Measurements from ENCODE around the gene EYA2.

Gene EYA2

GRCh38 chr20:47178851-47179250 is 284.2 kb downstream of the EYA2 start:
- ATAC-seq (no peak), DNase-seq (no peak)
- Mint-ChIP-seq H3K4me3 (no peak overlapping the region), H3K9me3 (peaks cover 0 to 13% of the 10 kb centered on the region in 2 donors), H3K4me1 (no peaks in the 10 kb centered on the region), H3K27me3 (peaks cover 14% of the 10 kb centered on the region), H3K27ac (no peak overlapping the region)

- peaks cover 14% of the 10 kb centered on the region for H3K27me3 Mint-ChIP-seq
Observed at GRCh38 chr20:47179267-47179666, 284.6 kb downstream of the EYA2 start.

DNA sequence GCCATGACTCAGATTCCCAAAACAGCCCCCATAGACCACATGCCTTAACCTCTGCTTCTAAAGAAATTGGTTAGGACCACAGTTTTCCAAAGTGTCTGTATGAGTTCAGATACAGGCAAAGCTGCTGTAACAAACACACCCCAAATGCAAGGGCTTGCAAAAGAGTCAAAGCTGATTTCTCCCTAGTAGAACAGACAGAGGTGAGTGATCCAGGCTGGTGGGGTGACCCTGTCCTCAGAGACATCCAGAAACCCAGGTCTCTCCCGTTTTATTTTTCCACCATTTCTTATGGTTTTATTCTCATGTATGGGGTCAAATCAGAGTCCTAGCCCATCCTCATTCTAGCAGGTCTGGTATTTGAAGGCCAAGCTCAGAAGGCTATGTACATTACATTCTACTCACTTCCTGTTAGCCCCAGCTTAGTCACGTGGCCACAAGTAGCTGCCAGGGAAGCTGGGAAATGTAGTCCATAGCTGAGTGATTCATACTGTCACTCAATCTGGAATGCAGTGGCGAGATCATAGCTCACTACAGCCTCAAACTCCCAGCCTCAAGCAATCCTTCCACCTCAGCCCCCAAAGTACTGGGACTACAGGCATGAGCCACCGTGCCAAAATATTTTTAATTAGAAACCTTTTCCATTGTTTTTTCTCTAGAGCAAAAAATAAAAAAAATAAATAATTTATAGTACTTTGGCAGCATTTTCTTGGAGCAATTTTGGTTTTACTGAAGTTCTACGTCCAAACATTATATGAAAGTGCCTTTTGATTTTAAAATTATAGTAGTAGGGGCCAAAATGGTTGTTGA is 286.6 kb downstream of the EYA2 start:
- no peaks in the 10 kb centered on the region for H3K27me3 Mint-ChIP-seq
- H3K9me3 Mint-ChIP-seq, result peaks cover 0 to 13% of the 10 kb centered on the region in 2 donors
- no peak overlapping the region for H3K4me3 Mint-ChIP-seq
- no peak overlapping the region for H3K27ac Mint-ChIP-seq
- peak; percentile 86 for ATAC-seq
- H3K4me1 Mint-ChIP-seq, result no peaks in the 10 kb centered on the region
- peak in 1 of 2 donors; percentile 28 for DNase-seq

More at GRCh38 chr20:47179267-47179666, 284.6 kb downstream of the EYA2 start:
- Mint-ChIP-seq H3K27ac (no peak overlapping the region), H3K4me1 (no peaks in the 10 kb centered on the region), H3K4me3 (no peak overlapping the region), H3K9me3 (peaks cover 0 to 13% of the 10 kb centered on the region in 2 donors)
- no peak for DNase-seq
- ATAC-seq, result no peak

- Mint-ChIP-seq H3K4me1 (peaks cover 5% of the 10 kb centered on the region), H3K4me3 (no peak overlapping the region), H3K9me3 (peaks cover 0 to 13% of the 10 kb centered on the region in 2 donors), H3K27me3 (peaks cover 8% of the 10 kb centered on the region), H3K27ac (peak overlapping the region in 1 of 2 donors; percentile 29)
- ATAC-seq (no peak), DNase-seq (no peak)
Observed at GRCh38 chr20:47183367-47183766, 288.7 kb downstream of the EYA2 start.

DNA sequence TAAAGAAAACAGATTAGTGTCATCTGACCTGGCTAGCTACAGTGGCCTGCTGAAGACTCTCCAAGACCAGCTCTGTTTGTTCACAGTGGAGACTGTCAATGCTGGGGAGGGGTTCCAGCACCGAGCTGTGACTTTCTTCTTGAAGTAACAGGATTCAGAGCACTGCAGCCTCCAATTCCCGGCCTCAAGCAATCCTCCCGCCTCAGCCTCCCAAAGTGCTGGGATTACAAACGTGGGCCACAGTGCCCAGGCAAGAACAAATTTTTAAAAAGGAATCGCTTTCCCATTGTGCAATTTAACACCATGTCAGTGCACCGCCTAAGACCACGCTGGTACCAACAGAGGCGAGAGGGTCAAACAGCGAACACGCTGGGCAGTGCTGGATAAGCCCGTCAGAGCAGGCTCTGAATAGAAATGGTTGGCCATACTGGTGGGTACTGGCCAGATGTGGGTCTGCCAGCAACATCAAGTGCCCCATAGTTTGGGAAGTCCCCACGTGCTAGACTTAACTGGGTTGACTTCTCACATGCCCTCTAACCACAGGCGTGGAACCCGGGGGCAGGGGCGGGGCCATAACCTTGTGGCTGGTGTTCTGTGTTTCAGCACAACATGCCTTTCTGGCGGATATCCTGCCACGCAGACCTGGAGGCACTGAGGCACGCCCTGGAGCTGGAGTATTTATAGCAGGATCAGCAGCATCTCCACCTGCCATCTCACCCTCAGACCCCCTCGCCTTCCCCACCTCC is 293.0 kb downstream of the EYA2 start:
- Mint-ChIP-seq H3K9me3 (no peaks in the 10 kb centered on the region), H3K27ac (no peak overlapping the region), H3K27me3 (peaks cover 8% of the 10 kb centered on the region), H3K4me1 (peaks cover 13% of the 10 kb centered on the region), H3K4me3 (no peak overlapping the region)
- DNase-seq (no peak), ATAC-seq (no peak)

DNA sequence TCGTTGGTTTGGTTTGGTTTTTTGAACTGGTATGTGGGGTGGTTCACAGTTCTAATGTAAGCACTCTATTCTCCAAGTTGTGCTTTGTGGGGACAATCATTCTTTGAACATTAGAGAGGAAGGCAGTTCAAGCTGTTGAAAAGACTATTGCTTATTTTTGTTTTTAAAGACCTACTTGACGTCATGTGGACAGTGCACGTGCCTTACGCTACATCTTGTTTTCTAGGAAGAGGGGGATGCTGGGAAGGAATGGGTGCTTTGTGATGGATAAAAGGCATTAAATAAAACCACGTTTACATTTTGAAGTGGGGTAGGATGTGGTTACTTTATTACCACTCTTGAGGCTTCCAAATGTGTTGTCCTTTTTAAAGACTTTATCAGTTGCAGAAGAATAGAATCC is 293.9 kb downstream of the EYA2 start:
- no peak overlapping the region for H3K4me3 Mint-ChIP-seq
- ATAC-seq, result no peak
- H3K4me1 Mint-ChIP-seq, result peaks cover 13% of the 10 kb centered on the region
- no peaks in the 10 kb centered on the region for H3K9me3 Mint-ChIP-seq
- no peak for DNase-seq
- H3K27ac Mint-ChIP-seq, result peak overlapping the region in 1 of 2 donors; percentile 13
- peaks cover 8% of the 10 kb centered on the region for H3K27me3 Mint-ChIP-seq

DNA sequence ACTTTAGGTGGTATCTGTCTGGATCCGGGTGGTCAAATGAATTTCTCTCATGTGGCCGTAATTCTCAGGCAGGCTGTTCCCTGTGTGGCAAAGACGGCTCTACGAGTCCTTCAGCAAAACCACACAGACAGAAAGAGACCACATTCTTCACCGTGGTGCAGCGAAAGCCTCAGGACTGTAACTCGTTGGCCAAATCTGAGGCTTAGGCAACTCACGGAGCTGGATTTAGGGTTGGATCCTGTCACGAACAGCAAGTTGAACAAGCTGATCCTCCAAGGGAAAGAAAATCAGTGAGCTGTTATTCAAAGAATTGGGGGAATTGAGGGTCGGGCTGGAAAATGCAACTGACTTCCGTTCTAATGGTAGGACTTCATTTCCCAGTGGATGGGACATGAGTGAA is 294.4 kb downstream of the EYA2 start:
- ATAC-seq, result no peak
- Mint-ChIP-seq H3K9me3 (no peaks in the 10 kb centered on the region), H3K4me1 (peaks cover 13% of the 10 kb centered on the region), H3K27me3 (peaks cover 8% of the 10 kb centered on the region), H3K4me3 (no peak overlapping the region), H3K27ac (no peak overlapping the region)
- no peak for DNase-seq

DNA sequence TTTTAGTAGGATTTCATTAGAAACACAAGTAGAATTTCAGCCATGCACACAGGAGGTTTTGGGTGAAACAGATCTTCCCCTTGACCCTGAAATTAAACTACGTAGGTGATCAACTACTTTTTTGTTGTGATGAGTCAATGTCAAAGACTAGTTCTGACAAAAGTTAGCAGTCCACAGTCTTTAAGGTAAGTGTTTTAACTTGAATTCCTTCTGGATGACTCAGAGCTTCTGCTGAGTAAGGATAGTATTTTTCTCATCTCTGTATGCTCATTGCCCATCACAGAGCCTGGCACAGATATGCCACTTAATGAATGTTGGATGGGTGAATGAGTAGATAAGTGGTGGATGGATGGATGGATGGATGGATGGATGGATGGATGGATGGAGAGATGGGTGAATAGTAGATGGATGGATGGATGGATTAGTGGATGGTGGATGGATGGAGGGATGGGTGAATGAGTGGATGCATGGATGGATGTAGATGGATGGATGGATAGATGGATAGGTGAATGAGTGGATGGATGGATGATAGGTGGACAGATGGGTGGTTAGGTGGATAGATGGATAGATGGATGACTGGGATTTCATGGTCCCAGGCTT is 296.5 kb downstream of the EYA2 start:
- Mint-ChIP-seq H3K4me1 (peaks cover 20% of the 10 kb centered on the region), H3K4me3 (no peak overlapping the region), H3K27ac (no peak overlapping the region), H3K9me3 (no peaks in the 10 kb centered on the region), H3K27me3 (peaks cover 15% of the 10 kb centered on the region)
- ATAC-seq, result no peak
- no peak for DNase-seq

GRCh38 chr20:47191956-47192355 is 297.3 kb downstream of the EYA2 start:
- ATAC-seq, result no peak
- Mint-ChIP-seq H3K27me3 (peaks cover 14% of the 10 kb centered on the region), H3K4me3 (no peak overlapping the region), H3K9me3 (no peaks in the 10 kb centered on the region), H3K4me1 (peaks cover 27% of the 10 kb centered on the region), H3K27ac (no peak overlapping the region)
- no peak for DNase-seq

DNA sequence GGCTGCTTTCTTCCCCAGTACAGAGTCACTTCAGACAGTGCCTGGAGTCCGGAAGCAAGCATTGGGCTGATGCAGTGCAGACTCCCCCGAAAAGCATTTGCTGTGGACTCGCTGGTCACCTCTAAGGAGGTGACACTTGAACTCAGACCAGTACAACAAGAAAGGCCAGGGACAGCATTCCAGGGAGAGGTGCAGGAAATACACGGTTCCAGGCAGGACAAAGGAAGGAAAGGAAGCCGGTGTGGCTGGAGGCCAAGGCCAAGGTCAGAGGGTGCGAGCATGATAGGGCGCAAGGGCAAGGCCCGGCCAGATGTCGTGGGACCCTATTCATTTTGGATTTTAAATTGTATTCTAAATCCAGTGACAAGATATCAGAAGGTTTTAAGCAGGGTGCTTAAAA is 300.9 kb downstream of the EYA2 start:
- H3K27ac Mint-ChIP-seq, result no peak overlapping the region
- H3K27me3 Mint-ChIP-seq, result peaks cover 7% of the 10 kb centered on the region
- DNase-seq (no peak), ATAC-seq (no peak)
- H3K4me3 Mint-ChIP-seq, result no peak overlapping the region
- H3K9me3 Mint-ChIP-seq, result no peaks in the 10 kb centered on the region
- peaks cover 23% of the 10 kb centered on the region for H3K4me1 Mint-ChIP-seq

DNA sequence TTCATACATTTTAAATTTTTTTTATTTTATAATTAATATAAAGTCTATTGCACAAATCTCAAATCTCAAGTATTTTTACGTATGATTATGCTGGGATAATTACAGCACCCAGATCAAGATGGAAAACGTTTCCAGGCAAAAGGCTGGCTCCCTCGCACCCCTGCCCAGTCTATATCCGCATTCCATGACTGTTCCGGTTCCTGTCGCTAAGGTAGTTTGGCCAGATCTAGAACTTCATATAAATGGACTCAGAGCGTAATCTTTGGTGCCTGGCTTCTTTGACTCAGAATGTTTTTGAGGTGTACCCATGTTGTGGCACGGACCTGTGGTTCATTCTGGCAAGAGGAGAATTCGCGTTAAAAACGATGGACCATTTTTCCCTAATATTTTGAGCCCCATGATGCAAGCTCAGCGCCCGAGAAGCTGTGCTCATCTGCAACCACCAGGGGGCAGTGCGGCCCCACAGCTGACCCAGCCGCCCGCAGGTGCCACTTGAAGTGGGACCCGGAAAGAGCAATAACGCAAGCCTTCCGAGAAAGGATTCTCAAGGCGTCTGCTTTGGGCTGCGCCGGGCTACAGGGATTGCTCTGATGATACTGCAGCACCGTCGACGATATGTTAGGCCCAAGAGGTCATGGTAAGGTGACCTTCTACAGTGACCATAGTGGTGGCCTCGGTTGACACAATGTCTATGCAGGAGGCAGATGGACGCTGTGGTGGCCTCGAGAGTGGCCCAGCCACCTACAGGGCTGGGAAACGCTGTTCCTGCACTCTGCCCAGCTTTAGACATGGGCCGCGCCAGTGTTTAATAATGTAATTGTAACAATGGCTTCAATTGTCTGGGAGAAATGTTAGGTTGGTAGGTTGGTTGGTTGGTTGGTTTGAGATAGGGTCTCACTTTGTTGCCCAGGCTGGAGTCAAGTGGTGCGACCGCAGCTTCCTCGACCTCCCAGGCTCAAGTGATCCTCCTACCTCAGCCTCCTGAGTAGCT is 301.7 kb downstream of the EYA2 start:
- Mint-ChIP-seq H3K9me3 (no peaks in the 10 kb centered on the region), H3K4me3 (peak overlapping the region in 1 of 2 donors; percentile 59), H3K27ac (peak overlapping the region; percentile 74 to 82), H3K27me3 (peaks cover 7% of the 10 kb centered on the region), H3K4me1 (peaks cover 23% of the 10 kb centered on the region)
- DNase-seq (peak; percentile 77 to 81), ATAC-seq (peak; percentile 79)

DNA sequence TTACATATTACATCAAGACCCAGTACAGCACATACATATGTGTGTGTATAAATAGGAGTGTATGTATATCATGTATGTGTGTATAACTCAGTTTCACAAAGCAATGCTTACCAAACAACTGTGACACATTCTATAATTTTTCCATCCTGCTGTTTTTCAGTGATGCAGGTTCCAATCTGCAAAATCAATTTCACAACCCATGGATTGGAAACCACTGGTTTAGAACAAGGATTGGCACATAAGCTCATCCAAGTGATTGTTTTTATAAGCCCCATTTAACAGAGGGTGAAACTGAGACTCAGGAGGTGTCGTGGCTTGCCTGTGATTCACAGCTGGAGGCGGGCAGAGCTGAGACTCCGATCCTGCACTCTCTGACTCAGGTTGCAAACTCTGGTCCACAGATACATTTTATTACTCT is 303.6 kb downstream of the EYA2 start:
- no peaks in the 10 kb centered on the region for H3K9me3 Mint-ChIP-seq
- peaks cover 7% of the 10 kb centered on the region for H3K27me3 Mint-ChIP-seq
- peaks cover 23% of the 10 kb centered on the region for H3K4me1 Mint-ChIP-seq
- DNase-seq (peak in 1 of 2 donors; percentile 50), ATAC-seq (peak; percentile 88)
- no peak overlapping the region for H3K4me3 Mint-ChIP-seq
- no peak overlapping the region for H3K27ac Mint-ChIP-seq

- Mint-ChIP-seq H3K27ac (no peak overlapping the region), H3K27me3 (peaks cover 7% of the 10 kb centered on the region), H3K4me1 (peaks cover 23% of the 10 kb centered on the region), H3K4me3 (no peak overlapping the region), H3K9me3 (no peaks in the 10 kb centered on the region)
- ATAC-seq (no peak), DNase-seq (no peak)
Observed at GRCh38 chr20:47198996-47199552, 304.4 kb downstream of the EYA2 start.

DNA sequence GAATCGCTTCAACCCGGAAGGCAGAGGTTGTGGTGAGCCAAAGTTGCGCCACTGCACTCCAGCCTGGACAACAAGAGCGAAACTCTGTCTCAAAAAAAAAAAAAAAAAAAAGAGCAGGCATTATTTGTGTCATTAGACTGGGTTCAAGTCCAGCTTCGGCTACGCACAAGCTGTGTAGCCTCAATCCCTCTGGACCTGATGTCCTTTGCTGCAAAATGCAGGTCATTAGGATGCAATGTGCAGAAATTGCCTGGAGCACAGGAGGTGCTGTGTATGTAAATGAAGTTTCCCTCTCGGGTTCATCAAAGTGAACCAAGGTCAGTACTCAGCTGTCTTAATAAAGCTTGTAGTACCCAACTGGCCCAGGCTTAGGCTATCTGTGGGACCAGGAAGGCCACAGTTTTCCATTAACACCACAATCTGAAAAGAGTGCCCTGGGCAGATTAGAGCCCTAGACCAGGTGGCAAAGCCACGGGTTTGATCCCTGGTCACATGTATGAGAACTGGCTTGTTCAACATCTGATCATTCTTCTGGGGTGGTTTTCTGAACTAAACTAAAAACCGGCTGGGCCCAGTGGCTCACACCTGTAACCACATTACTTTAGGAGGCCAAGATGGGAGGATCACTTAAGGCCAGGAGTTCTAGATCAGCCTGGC is 306.6 kb downstream of the EYA2 start:
- no peaks in the 10 kb centered on the region for H3K9me3 Mint-ChIP-seq
- H3K4me1 Mint-ChIP-seq, result peaks cover 17% of the 10 kb centered on the region
- no peak overlapping the region for H3K4me3 Mint-ChIP-seq
- DNase-seq, result no peak
- ATAC-seq, result no peak
- H3K27ac Mint-ChIP-seq, result no peak overlapping the region
- H3K27me3 Mint-ChIP-seq, result no peaks in the 10 kb centered on the region

Data from stimulated activated naive CD8-positive, alpha-beta T cell treated with anti-CD3 and anti-CD28 coated beads, Interleukin-15, amount 100 ng/mL, for 72 hours (primary cell).